Measurements from ENCODE around the gene NACA.
"Not testable (repeated sequence)": the region's sequence is repeated elsewhere in the genome, so short reads cannot be mapped to it uniquely, and the experiment has no call there.

Gene NACA

DNA sequence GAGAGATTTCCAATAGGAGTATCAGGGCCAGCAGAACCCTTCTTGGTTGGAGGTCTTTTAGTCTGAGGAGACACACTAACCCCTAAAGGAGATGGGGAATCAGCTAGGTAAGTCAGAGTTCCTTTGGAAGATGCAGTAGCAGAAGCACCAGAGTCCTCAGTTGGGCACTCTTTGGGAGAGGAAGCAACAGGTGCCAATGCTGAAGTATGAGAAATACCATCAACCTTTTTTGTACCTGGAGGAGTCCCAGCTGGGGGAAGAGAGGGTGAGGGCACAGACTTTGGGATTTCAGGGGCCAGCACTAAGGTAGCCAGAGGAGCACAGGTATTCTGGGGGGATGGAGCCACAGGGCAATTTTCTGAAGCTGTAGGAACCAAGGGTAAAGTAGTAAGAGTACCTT lies 6.0 kb downstream of the NACA start:
- no peak for TF ChIP-seq ZNF274 (IDR thresholded peaks at IDR 0.05; ENCODE audit: low read depth, low read length)
- H3K4me3 ChIP-seq (ENCODE audit: low read length), result no peak overlapping the region

DNA sequence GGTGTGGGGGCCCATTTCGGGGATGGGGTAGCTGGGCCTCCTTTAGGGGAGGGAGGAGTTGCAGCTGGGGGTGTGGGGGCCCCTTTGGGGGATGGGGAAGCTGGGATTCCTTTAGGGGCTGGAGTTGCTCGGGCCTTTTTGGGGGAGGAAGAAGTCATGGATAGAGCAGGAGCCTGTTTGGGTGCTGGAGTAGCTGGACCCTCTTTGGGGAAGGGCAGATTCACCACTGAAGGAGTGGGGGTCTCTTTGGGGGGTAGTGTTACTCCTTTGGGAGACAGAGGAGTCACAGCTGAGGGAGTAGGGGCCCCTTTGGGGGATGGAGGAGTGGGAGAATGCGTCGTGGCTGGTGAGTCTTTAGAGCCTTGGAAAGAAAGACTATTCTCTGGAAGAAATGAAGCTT lies 6.5 kb downstream of the NACA start:
- no peak overlapping the region for H3K4me3 ChIP-seq (ENCODE audit: low read length)
- no peak for TF ChIP-seq ZNF274 (IDR thresholded peaks at IDR 0.05; ENCODE audit: low read depth, low read length)

DNA sequence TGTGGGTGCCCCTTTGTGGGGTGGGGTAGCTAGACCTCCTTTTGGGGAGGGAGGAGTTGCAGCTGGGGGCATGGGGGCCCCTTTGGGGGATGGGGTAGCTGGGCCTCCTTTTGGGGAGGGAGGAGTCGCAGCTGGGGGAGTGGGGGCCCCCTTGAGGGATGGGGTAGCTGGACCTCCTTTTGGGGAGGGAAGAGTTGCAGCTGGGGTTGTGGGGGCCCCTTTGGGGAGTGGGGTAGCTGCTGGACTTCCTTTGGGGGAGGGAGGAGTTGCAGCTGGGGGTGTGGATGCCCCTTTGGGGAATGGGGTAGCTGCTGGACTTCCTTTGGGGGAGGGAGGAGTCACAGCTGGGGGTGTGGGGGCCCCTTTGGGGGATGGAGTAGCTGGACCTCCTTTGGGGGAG lies 7.0 kb downstream of the NACA start:
- TF ChIP-seq ZNF274 (IDR thresholded peaks at IDR 0.05; ENCODE audit: low read depth, low read length), result no peak
- H3K4me3 ChIP-seq (ENCODE audit: low read length), result no peak overlapping the region

DNA sequence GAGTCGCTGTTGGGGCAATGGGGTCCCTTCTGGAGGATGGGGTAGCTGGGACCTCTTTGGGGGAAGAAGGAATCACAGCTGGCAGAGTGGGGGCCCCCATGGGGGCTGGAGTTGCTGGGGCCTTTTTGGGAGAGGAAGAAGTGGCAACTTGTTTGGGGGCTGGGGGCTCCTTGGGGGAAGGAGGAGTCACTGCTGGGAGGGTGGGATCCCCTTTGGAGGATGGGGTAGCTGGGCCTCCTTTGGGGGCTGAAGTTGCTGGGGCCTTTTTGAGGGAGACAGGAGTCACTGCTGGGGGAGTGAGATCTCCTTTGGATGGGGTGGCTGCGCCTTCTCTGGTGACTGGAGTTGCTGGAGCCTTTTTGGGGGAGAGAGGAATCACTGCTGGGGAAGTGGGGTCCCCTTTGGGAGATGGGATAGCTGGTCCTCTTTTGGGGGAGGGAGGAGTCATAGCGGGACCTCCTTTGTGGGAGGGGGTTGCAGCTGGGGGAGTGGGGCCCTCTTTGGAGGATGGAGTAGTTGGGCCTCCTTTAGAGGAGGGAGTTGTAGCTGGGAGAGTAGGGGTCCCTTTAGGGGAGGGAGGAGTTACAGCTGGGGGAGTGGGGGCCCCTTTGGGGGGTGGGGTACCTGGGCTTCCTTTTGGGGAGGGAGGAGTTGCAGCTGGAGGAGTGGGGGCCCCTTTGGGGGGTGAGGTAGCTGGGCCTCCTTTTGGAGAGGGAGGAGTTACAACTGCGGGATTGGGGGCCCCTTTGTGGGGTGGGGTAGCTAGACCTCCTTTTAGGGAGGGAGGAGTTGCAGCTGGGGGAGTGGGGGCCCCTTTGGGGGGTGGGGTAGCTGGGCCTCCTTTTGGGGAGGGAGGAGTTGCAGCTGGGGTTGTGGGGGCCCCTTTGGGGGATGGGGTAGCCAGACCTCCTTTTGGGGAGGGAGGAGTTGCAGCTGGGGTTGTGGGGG lies 7.9 kb downstream of the NACA start:
- TF ChIP-seq ZNF274 (IDR thresholded peaks at IDR 0.05; ENCODE audit: low read depth, low read length), result no peak
- no peak overlapping the region for H3K4me3 ChIP-seq (ENCODE audit: low read length)

DNA sequence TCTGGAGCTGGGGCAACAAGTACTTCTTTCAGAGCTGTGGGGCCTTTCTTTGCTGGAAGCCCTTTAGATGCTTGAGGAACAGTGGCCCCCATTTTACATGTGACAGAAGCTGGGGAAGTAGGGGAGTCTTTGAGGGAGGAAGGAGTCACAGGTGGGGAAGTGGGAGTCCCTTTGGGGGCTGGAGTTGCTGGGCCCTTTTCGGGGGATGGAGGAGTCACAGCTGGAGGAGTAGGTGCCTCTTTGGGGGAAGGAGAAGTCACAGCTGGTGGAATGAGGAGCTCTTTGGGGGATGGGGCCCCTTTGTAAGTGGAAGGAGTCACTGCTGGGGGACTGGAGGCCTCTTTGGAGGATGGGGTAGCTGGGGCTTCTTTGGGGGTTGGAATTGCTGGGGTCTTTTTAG lies 8.6 kb downstream of the NACA start:
- H3K4me3 ChIP-seq (ENCODE audit: low read length), result no peak overlapping the region
- no peak for TF ChIP-seq ZNF274 (IDR thresholded peaks at IDR 0.05; ENCODE audit: low read depth, low read length)

DNA sequence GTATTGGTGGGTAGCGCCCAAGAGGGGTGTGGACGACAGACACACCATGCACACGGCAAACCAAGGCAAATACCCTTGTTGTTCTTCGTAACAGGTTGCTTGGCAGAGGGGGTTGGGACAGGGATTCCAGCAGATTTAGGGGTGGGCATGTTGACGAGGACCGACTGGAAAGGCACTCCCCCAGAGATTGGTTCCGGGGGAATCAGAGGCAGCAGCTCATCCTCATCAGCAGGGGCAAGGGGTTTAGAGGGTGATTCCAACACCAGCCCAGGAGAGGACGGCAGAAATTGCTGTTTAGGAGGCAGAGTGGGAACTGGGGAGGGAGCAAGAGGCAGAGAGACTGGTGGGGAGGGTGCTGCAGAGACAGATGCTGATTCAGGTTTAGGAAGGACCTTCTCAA lies 9.3 kb downstream of the NACA start:
- no peak for TF ChIP-seq ZNF274 (IDR thresholded peaks at IDR 0.05; ENCODE audit: low read depth, low read length)
- H3K4me3 ChIP-seq (ENCODE audit: low read length), result no peak overlapping the region

DNA sequence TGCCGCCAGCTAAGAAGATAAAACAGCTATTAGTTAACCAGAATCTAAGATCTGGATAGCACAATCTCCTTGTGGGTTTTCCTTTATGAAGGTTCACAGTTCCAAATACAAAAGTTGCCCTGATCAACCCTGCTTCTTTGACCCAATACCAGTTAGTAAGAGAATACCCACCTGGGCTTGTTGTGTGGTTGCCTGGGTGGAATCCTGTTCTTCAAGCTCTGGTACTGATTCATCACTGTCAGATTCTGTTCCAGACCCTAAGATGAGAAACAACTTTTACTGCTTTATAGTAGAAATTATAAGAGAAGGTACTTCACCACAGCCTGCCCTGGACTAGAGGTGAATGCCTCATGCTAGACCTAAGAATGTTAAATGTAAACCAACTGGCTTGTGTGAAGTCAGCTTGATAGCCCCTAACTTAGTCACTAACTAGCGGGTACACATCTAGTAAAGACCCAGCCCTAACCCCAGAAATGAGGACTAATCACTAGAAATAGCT lies 10.6 kb downstream of the NACA start:
- no peak overlapping the region for H3K4me3 ChIP-seq (ENCODE audit: low read length)
- TF ChIP-seq ZNF274 (IDR thresholded peaks at IDR 0.05; ENCODE audit: low read depth, low read length), result no peak

DNA sequence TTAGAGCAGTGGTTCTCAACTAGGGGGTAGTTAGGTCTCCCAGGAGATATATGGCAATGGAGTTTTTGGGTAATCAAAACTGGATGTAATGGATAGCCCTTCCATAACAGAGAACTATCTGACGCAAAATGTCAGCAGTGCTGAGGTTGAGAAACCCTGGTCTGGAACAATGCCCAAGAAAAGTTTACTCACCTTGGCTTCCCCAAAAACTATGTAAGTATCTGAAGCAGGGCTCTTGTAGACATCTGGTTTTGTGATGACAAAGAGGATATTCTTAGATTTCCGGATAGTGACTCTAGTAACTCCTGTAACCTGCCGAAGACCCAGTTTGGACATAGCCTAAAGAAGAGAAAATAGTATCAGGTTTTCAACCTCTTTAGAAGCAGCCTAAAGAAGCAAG lies 11.8 kb downstream of the NACA start:
- no peak overlapping the region for H3K4me3 ChIP-seq (ENCODE audit: low read length)
- TF ChIP-seq ZNF274 (IDR thresholded peaks at IDR 0.05; ENCODE audit: low read depth, low read length), result no peak

DNA sequence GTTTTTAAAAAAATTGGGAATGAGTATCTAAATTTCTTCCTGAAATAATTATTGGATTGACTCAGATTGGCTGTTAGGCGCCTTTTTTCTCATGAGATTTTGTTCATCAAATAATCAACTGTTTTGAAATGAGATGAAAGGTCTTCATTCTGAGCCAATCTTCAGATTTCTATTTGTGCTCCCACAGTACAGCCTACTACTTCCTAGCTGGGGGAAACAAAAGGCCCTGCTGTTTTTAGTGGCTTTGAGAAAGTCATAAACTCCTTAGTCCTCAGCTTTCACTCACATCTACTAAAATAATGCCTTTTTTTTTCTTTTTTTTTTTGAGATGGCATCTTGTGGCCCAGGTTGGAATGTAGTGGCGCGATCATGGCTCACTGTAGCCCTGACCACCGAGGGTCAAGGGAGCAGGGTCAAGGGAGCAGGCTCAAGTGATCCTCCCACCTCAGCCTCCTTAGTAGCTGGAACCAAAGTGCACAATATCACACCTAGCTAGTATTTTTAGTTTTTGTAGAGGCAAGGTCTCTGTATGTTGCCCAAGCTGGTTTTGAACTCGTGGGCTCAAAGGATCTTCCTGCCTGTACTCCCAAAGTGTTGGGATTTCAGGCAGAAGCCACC lies 15.2 kb downstream of the NACA start:
- no peak for TF ChIP-seq ZNF274 (IDR thresholded peaks at IDR 0.05; ENCODE audit: low read depth, low read length)
- H3K4me3 ChIP-seq (ENCODE audit: low read length), result no peak overlapping the region

DNA sequence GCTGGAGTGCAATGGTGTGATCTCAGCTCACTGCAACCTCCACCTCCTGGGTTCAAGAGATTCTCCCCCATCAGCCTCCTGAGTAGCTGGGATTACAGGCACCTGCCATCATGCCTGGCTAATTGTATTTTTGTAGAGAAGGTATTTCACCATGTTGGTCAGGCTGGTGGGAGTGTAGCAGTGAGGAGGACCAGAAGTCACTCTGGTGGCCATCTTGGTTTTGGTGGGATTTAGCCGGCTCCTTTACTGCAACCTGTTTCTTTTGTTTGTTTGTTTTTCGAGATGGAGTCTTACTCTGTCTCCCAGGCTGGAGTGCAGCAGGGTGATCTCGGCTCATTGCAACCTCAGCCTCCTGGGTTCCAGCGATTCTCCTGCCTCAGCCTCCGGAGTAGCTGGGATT lies 20.6 kb downstream of the NACA start:
- not testable (repeated sequence) for H3K4me3 ChIP-seq (ENCODE audit: low read length)

DNA sequence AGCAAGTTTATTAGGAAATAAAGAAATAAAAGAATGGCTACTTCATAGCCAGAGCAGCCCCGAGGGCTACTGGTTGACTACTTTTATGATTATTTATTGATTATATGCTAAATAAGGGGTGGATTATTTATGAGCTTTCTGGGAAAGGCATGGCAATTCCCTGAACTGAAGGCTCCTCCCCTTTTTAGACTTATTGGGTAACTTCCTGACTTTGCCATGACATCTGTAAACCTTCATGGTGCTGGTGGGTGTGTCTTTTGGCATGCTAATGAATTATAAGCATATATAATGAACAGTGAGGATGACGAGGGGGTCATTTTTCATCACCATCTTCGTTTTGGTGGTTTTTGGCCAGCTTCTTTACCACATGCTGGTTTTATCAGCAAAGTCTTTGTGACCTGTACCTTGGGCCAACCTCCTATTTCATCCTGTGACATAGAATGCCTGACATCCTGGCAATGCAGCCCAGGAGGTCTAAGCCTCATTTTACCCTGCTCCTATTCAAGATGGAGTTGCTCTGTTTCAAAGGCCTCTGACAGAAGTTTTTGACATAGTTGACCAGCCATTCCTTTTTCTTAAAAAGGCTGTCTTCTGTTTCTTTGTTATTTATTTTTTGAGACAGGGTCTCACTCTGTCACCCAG lies 26.0 kb downstream of the NACA start:
- H3K4me3 ChIP-seq (ENCODE audit: low read length), result no peak overlapping the region
- no peak for TF ChIP-seq ZNF274 (IDR thresholded peaks at IDR 0.05; ENCODE audit: low read depth, low read length)

DNA sequence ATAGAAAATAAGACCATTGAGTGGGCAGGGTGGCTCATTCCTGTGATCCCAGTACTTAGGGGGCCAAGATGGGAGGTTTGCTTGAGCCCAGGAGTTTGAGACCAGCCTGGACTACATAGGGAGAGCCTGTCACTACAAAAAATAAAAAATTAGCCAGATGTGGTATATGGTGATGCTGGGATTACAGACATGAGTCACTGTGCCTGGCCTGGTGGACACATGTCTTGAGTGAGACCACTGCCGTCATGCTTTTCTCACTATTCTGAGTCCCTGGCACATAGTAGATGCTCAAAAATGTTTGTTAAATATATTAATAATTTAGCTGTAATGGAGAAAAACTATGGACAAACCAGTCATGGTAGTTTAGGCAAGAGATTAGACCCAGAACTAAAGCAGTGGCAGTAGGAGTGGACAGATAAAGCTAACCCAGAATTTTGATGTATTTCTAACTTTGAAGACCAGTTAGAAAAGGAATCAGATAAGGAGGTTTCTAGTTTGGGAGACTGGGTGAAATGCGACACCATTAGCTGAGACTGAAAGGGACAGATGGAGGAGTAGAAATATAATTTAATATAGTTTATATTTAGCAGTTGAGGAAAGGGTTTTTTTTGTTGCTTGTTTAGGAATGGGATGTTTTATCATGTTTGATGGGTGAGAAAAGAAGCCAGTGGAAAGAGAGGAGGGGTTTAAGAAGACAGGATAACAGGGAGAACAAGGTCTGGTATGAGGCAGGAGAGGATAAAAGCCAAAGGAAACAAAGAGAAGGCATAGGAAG lies 29.6 kb downstream of the NACA start:
- TF ChIP-seq ZNF274 (IDR thresholded peaks at IDR 0.05; ENCODE audit: low read depth, low read length), result no peak
- H3K4me3 ChIP-seq (ENCODE audit: low read length), result no peak overlapping the region

DNA sequence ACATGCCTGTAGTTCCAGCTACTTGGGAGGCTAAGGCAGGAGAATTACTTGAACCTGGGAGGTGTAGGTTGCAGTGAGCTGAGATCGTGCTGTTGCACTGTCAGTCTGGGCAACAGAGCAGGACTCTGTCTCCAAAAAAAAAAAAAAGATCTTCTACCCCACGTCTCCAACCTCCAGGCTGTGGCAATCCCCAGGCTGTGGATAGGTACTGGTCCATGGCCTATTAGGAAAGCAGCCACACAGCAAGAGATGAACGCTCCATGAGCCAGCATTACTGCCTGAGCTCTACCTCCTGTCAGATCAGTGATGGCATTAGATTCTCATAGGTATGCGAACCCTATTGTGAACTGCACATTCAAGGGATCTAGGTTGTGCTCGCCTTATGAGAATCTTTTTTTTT lies 30.9 kb downstream of the NACA start:
- no peak overlapping the region for H3K4me3 ChIP-seq (ENCODE audit: low read length)
- TF ChIP-seq ZNF274 (IDR thresholded peaks at IDR 0.05; ENCODE audit: low read depth, low read length), result no peak

DNA sequence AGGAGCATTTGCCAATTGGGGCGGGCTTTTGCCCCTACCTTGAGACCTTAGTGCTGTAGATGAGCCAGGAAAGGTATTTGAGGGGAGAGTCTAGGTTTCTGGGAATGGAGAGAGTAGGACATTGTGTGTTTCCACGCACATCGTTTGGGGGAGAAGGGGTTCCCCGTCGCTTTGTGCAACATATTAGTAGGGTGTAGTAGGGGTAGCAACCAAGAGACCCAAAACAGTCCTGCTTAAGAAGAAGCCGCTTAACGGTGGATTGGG lies 36.3 kb downstream of the NACA start:
- no peak for TF ChIP-seq ZNF274 (IDR thresholded peaks at IDR 0.05; ENCODE audit: low read depth, low read length)
- peak overlapping the region; percentile 86 for H3K4me3 ChIP-seq (ENCODE audit: low read length)
